HepG2 (cell line): ENCODE results near the gene RNH1. TPM values are rescaled to one million over a fixed set of nuclear protein-coding genes. Genes with fewer than 3 reads are reported as not detected.

Experiments
- CREB1 ChIP-seq, 2 experiments: fragments of 450-650 bp in 1 of 2; IDR thresholded peaks; 2 replicates each; pipeline ENCODE4 v1.6.1; 2016 to 2017; ENCODE audit warnings: control low read depth in 1 of 2, mild to moderate bottlenecking in 1 of 2, missing compliant biosample characterization in 1 of 2, missing genetic modification characterization in 1 of 2
- MAF1 ChIP-seq: sonication (generic); formaldehyde crosslinking; IDR thresholded peaks from 2 replicates; pipeline ENCODE4 v1.5.0; 2020; ENCODE audit warnings: missing genetic modification reagents, borderline replicate concordance
- NCOA1 ChIP-seq: sonication (generic); formaldehyde crosslinking; IDR thresholded peaks from 2 replicates; pipeline ENCODE4 v1.9.0; 2021; ENCODE audit warnings: missing genetic modification reagents
- NCOR1 ChIP-seq: fragments of 200-600 bp; sonication (generic); IDR thresholded peaks from 2 replicates; pipeline ENCODE4 v1.7.0; 2017; ENCODE audit warnings: antibody characterized with exemption, low read length, borderline replicate concordance
- NFE2 ChIP-seq: sonication (generic); formaldehyde crosslinking; IDR thresholded peaks from 2 replicates; pipeline ENCODE4 v1.4.0; 2020; ENCODE audit warnings: missing genetic modification reagents
- SP2 ChIP-seq: sonication (generic); formaldehyde crosslinking; IDR thresholded peaks from 2 replicates; pipeline ENCODE4 v1.5.1; 2020; ENCODE audit warnings: mild to moderate bottlenecking, missing genetic modification reagents
- SRY ChIP-seq: sonication (generic); formaldehyde crosslinking; IDR thresholded peaks from 2 replicates; pipeline ENCODE4 v1.8.0; 2022; ENCODE audit warnings: mild to moderate bottlenecking, missing genetic modification reagents
- TOPORS ChIP-seq: sonication (generic); formaldehyde crosslinking; IDR thresholded peaks from 2 replicates; pipeline ENCODE4 v1.8.0; 2023; ENCODE audit warnings: mild to moderate bottlenecking, missing genetic modification reagents
- ZBTB7B ChIP-seq: sonication (generic); formaldehyde crosslinking; IDR thresholded peaks from 2 replicates; pipeline ENCODE4 v1.4.0; 2020; ENCODE audit warnings: missing genetic modification reagents
- ZFP82 ChIP-seq: sonication (generic); formaldehyde crosslinking; IDR thresholded peaks from 2 replicates; pipeline ENCODE4 v1.5.1; 2020; ENCODE audit warnings: mild to moderate bottlenecking, missing genetic modification reagents, borderline replicate concordance
- ZKSCAN8 ChIP-seq: IDR thresholded peaks from 2 replicates; pipeline ENCODE4 v1.6.1; 2016; ENCODE audit warnings: borderline replicate concordance, missing genetic modification reagents, missing compliant biosample characterization
- ZNF101 ChIP-seq: sonication (generic); formaldehyde crosslinking; IDR thresholded peaks from 2 replicates; pipeline ENCODE4 v1.4.0; 2020; ENCODE audit warnings: mild to moderate bottlenecking, low read depth, missing genetic modification reagents, borderline replicate concordance
- polyA plus RNA-seq, 8 experiments: library from polyadenylated mRNA; depleted of rRNA in 3 of 8; stranded (reverse) in 7 of 8; unstranded in 1 of 8; fragments of >200 nt; fragmentation: Illumina TruSeq in 4 of 8; extraction: Trizol in 4 of 8; gene quantifications; 2 replicates each; pipeline versions ENCODE4 v1.2.1 to v1.2.3, GENCODE V29; 2011 to 2016; ENCODE audit warnings: low read depth in 4 of 8, missing spikeins in 1 of 8, mixed read lengths in 1 of 8; ENCODE audit not compliant: insufficient read depth in 1 of 8
- total RNA-seq, 5 experiments: library from RNA; depleted of rRNA; stranded (reverse); fragments of >200 nt; fragmentation: Illumina TruSeq; extraction: Trizol; gene quantifications; 2 replicates each; pipeline ENCODE4 v1.2.3, GENCODE V29; 2016; ENCODE audit warnings: low read depth in 1 of 5
- TF ChIP-seq, protein P1 (sequence below): sonication (generic); formaldehyde crosslinking; IDR thresholded peaks from 2 replicates; pipeline ENCODE4 v1.4.0; 2020; ENCODE audit warnings: missing genetic modification reagents
- TF ChIP-seq, protein P2 (sequence below): fragments of 450-650 bp; IDR thresholded peaks from 2 replicates; pipeline ENCODE4 v1.6.1; 2017; ENCODE audit warnings: mild to moderate bottlenecking
- TF ChIP-seq, protein P3 (sequence below): sonication (generic); formaldehyde crosslinking; IDR thresholded peaks from 2 replicates; pipeline ENCODE4 v1.4.0; 2020; ENCODE audit warnings: mild to moderate bottlenecking, low read depth, missing genetic modification reagents
- TF ChIP-seq, protein P4 (sequence below): sonication (generic); formaldehyde crosslinking; IDR thresholded peaks from 2 replicates; pipeline ENCODE4 v1.4.0; 2020; ENCODE audit warnings: mild to moderate bottlenecking, missing genetic modification reagents, borderline replicate concordance
- TF ChIP-seq, protein P5 (sequence below): sonication (generic); formaldehyde crosslinking; IDR thresholded peaks from 2 replicates; pipeline ENCODE4 v1.4.0; 2020; ENCODE audit warnings: missing genetic modification reagents; ENCODE audit errors: not compliant biosample characterization

The RNH1 gene
- total and polyA plus RNA-seq, 2 of the 13 experiments (the other 11 are each of a cell fraction or from before 2014, with no cell fraction given) = 36.0 to 74.1 TPM

DNA sequence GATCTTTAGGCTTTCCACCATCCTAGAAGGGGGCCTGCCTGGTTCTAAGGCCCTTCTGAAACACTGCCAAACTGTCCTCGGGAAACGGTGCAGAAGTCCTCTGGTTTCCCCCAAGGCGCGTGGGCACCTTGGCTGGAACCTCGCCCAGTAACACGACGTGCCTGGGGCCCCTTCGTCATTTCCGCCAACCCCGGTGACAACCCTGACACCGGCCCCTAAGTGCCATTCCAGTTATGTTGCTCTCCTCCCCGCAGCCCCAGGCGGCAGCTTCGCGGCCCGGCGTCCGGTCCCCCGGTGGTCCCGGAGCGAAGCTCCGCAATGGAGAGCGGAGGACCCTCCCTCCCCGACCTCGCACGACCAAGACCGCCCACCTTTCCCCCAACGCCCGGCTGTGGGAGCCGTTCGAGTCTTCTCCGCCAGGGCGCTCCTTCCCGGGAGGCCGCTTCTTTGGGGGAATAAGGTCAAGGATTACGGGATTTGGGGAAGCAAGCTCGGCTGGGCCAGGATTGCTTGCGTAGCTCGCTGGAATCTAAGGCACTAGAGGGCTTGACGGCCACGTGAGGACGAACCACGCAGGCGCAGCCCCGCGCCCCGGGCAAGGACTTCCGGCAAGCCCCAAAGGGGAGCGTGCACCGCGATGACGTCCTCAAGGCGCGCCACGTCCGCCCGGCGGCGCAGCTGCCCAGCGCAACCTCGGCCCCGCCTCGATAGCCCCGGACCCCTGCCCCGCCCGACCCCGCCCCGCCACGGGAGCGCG is 626 bp downstream of the RNH1 start (continued):
- TF ChIP-seq, protein P1, sequence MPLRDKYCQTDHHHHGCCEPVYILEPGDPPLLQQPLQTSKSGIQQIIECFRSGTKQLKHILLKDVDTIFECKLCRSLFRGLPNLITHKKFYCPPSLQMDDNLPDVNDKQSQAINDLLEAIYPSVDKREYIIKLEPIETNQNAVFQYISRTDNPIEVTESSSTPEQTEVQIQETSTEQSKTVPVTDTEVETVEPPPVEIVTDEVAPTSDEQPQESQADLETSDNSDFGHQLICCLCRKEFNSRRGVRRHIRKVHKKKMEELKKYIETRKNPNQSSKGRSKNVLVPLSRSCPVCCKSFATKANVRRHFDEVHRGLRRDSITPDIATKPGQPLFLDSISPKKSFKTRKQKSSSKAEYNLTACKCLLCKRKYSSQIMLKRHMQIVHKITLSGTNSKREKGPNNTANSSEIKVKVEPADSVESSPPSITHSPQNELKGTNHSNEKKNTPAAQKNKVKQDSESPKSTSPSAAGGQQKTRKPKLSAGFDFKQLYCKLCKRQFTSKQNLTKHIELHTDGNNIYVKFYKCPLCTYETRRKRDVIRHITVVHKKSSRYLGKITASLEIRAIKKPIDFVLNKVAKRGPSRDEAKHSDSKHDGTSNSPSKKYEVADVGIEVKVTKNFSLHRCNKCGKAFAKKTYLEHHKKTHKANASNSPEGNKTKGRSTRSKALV (CRISPR knock-in tag) = peak; percentile 69; the same call in 1 of the 2 replicates
- TF ChIP-seq TOPORS (CRISPR knock-in tag) (no peak; the same call in 1 of the 2 replicates), ZKSCAN8 (CRISPR knock-in tag) (no peak), ZBTB7B (CRISPR knock-in tag) (peak; percentile 66; the same call in 1 of the 2 replicates), NCOA1 (CRISPR knock-in tag) (peak; percentile 78; the same call in 1 of the 2 replicates), ZNF101 (CRISPR knock-in tag) (no peak), CREB1 (IDR thresholded peaks at IDR 0.05) (peak; percentile 93), CREB1 (CRISPR knock-in tag; IDR thresholded peaks at IDR 0.05) (peak; percentile 88), SP2 (no peak; the same call in 1 of the 2 replicates), NFE2 (CRISPR knock-in tag) (no peak), MAF1 (CRISPR knock-in tag) (0 out of 2 replicates have a peak, but pooled peaks have one; percentile 14), ZFP82 (CRISPR knock-in tag) (peak; percentile 87; the same call in 1 of the 2 replicates), SRY (CRISPR knock-in tag) (no peak; the same call in 1 of the 2 replicates), NCOR1 (no peak)
- TF ChIP-seq, protein P2, sequence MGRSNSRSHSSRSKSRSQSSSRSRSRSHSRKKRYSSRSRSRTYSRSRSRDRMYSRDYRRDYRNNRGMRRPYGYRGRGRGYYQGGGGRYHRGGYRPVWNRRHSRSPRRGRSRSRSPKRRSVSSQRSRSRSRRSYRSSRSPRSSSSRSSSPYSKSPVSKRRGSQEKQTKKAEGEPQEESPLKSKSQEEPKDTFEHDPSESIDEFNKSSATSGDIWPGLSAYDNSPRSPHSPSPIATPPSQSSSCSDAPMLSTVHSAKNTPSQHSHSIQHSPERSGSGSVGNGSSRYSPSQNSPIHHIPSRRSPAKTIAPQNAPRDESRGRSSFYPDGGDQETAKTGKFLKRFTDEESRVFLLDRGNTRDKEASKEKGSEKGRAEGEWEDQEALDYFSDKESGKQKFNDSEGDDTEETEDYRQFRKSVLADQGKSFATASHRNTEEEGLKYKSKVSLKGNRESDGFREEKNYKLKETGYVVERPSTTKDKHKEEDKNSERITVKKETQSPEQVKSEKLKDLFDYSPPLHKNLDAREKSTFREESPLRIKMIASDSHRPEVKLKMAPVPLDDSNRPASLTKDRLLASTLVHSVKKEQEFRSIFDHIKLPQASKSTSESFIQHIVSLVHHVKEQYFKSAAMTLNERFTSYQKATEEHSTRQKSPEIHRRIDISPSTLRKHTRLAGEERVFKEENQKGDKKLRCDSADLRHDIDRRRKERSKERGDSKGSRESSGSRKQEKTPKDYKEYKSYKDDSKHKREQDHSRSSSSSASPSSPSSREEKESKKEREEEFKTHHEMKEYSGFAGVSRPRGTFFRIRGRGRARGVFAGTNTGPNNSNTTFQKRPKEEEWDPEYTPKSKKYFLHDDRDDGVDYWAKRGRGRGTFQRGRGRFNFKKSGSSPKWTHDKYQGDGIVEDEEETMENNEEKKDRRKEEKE = no peak
- TF ChIP-seq, protein P3, sequence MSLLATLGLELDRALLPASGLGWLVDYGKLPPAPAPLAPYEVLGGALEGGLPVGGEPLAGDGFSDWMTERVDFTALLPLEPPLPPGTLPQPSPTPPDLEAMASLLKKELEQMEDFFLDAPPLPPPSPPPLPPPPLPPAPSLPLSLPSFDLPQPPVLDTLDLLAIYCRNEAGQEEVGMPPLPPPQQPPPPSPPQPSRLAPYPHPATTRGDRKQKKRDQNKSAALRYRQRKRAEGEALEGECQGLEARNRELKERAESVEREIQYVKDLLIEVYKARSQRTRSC (CRISPR knock-in tag) = no peak
- TF ChIP-seq, protein P4, sequence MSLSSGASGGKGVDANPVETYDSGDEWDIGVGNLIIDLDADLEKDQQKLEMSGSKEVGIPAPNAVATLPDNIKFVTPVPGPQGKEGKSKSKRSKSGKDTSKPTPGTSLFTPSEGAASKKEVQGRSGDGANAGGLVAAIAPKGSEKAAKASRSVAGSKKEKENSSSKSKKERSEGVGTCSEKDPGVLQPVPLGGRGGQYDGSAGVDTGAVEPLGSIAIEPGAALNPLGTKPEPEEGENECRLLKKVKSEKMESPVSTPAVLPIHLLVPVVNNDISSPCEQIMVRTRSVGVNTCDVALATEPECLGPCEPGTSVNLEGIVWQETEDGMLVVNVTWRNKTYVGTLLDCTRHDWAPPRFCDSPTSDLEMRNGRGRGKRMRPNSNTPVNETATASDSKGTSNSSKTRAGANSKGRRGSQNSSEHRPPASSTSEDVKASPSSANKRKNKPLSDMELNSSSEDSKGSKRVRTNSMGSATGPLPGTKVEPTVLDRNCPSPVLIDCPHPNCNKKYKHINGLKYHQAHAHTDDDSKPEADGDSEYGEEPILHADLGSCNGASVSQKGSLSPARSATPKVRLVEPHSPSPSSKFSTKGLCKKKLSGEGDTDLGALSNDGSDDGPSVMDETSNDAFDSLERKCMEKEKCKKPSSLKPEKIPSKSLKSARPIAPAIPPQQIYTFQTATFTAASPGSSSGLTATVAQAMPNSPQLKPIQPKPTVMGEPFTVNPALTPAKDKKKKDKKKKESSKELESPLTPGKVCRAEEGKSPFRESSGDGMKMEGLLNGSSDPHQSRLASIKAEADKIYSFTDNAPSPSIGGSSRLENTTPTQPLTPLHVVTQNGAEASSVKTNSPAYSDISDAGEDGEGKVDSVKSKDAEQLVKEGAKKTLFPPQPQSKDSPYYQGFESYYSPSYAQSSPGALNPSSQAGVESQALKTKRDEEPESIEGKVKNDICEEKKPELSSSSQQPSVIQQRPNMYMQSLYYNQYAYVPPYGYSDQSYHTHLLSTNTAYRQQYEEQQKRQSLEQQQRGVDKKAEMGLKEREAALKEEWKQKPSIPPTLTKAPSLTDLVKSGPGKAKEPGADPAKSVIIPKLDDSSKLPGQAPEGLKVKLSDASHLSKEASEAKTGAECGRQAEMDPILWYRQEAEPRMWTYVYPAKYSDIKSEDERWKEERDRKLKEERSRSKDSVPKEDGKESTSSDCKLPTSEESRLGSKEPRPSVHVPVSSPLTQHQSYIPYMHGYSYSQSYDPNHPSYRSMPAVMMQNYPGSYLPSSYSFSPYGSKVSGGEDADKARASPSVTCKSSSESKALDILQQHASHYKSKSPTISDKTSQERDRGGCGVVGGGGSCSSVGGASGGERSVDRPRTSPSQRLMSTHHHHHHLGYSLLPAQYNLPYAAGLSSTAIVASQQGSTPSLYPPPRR (CRISPR knock-in tag) = peak; percentile 52; the same call in 1 of the 2 replicates
- TF ChIP-seq, protein P5, sequence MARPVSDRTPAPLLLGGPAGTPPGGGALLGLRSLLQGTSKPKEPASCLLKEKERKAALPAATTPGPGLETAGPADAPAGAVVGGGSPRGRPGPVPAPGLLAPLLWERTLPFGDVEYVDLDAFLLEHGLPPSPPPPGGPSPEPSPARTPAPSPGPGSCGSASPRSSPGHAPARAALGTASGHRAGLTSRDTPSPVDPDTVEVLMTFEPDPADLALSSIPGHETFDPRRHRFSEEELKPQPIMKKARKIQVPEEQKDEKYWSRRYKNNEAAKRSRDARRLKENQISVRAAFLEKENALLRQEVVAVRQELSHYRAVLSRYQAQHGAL (CRISPR knock-in tag) = no peak
